Smooth muscle cell (in vitro differentiated cells): ENCODE measurements around the gene LAMA1. TPM values are rescaled to one million over a fixed set of nuclear protein-coding genes. Genes with fewer than 3 reads are reported as not detected.

ENCODE experiments used
- DNase-seq: peaks from one replicate; lab custom pipeline; 2025; ENCODE audit not compliant: unreplicated experiment; lab: John Stamatoyannopoulos, UW
- H2AFZ ChIP-seq: fragments of 200-600 bp; sonication (generic); 2 replicates; pipeline ENCODE4 v1.6.0; 2016; ENCODE audit warnings: antibody characterized with exemption, low read depth, mild to moderate bottlenecking
- H3F3A ChIP-seq: fragments of 200-600 bp; sonication (generic); 2 replicates; pipeline ENCODE4 v1.6.0; 2017; ENCODE audit warnings: antibody characterized with exemption, low read depth
- H3K27ac ChIP-seq: fragments of 200-600 bp; sonication (generic); 2 replicates; pipeline ENCODE4 v1.5.1; 2016; ENCODE audit warnings: low read depth, mild to moderate bottlenecking
- H3K27me3 ChIP-seq: fragments of 200-600 bp; sonication (generic); 2 replicates; pipeline ENCODE4 v1.6.1; 2016; ENCODE audit warnings: low read depth, mild to moderate bottlenecking
- H3K36me3 ChIP-seq: fragments of 200-600 bp; sonication (generic); 2 replicates; pipeline ENCODE4 v1.5.1; 2016; ENCODE audit warnings: low read depth
- H3K4me1 ChIP-seq: fragments of 200-600 bp; sonication (generic); 2 replicates; pipeline ENCODE4 v1.5.1; 2016; ENCODE audit warnings: low read depth
- H3K4me2 ChIP-seq: fragments of 200-600 bp; sonication (generic); 2 replicates; pipeline ENCODE4 v1.6.0; 2016; ENCODE audit warnings: mild to moderate bottlenecking
- H3K4me3 ChIP-seq: fragments of 200-600 bp; sonication (generic); 2 replicates; pipeline ENCODE4 v1.5.1; 2016; ENCODE audit warnings: mild to moderate bottlenecking
- H3K79me2 ChIP-seq: fragments of 200-600 bp; sonication (generic); 2 replicates; pipeline ENCODE4 v1.6.0; 2016; ENCODE audit warnings: low read depth, mild to moderate bottlenecking
- H3K9ac ChIP-seq: fragments of 200-600 bp; sonication (generic); 2 replicates; pipeline ENCODE4 v1.6.0; 2016; ENCODE audit warnings: low read depth
- H3K9me3 ChIP-seq: fragments of 200-600 bp; sonication (generic); replicated peaks from 2 replicates; pipeline ENCODE4 v1.5.1; 2016; ENCODE audit warnings: low read depth
- H4K20me1 ChIP-seq: fragments of 200-600 bp; sonication (generic); 2 replicates; pipeline ENCODE4 v1.6.0; 2016; ENCODE audit warnings: low read depth
- WGBS: methylation state at CpG from one replicate; pipeline ENCODE4 v1.1.7; 2016; ENCODE audit warnings: low lambda C conversion rate; 5-methylcytosine and 5-hydroxymethylcytosine counted together
- polyA plus RNA-seq: library from polyadenylated mRNA; unstranded; fragments of >200 nt; fragmentation: Nextera tagmentation; extraction: Ambion mirVana; gene quantifications from 2 replicates; pipeline ENCODE4 v1.2.1, GENCODE V29; 2016
- total RNA-seq: library from RNA; depleted of rRNA; stranded (reverse); fragments of >200 nt; gene quantifications from 2 replicates; pipeline ENCODE4 v1.2.3, GENCODE V29; 2014
- TF ChIP-seq, protein P1 (sequence below): fragments of 200-600 bp; sonication (generic); IDR thresholded peaks from 2 replicates; pipeline ENCODE4 v1.5.1; 2017; ENCODE audit warnings: borderline replicate concordance, mild to moderate bottlenecking, antibody characterized with exemption; ENCODE audit not compliant: insufficient read depth, poor library complexity, severe bottlenecking

Gene LAMA1
- total and polyA plus RNA-seq, 2 experiments from 2014 or later, result 6.7 to 9.7 TPM

DNA sequence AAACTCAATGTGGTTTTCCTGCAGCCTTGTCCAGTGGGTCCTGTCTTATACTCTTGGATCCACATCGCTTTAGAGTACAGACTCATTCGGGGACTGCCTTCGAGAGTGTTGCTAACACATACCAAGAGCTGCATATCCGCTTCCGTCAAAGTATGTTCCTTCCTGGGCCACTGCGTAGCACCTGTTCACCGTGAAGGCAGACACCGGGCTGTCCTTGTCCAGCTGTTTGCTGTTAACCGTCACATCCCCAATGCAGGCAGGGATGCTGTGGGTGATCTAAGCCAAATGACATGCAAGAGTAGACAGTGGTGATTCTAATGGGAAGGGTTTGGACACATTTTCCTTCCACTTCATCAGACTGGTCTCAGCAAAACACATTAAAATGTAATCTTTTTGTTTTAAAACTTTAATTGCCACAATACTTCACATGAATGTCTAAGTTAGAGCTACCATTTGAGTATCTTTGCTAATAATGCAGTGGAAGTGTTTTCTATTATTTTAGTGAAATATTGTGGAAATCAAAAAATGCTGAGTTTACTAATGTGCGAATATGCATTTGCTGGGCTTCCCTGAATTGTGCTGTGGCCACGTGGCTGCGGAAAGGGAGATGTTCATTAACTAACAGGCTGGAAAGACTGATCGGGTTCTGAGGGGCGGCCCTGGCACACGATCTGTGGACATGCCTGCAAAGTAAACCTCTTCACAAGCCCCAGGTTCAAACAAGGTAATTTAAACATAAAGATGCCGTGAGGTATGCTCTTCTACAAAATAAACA is 169.1 kb downstream of the LAMA1 start:
- no peaks in the 10 kb centered on the region for H3K36me3 ChIP-seq
- H3K27ac ChIP-seq, result no peak overlapping the region
- H3K79me2 ChIP-seq, result no peaks in the 10 kb centered on the region
- no peaks in the 10 kb centered on the region for H3K9me3 ChIP-seq
- H3K27me3 ChIP-seq, result no peaks in the 10 kb centered on the region
- no peaks in the 10 kb centered on the region for H4K20me1 ChIP-seq
- no peak overlapping the region for H3K9ac ChIP-seq
- 96% methylated on average over 16 of the region's 16 CpGs for WGBS
- no peaks in the 10 kb centered on the region for H3F3A ChIP-seq
- TF ChIP-seq, protein P1, sequence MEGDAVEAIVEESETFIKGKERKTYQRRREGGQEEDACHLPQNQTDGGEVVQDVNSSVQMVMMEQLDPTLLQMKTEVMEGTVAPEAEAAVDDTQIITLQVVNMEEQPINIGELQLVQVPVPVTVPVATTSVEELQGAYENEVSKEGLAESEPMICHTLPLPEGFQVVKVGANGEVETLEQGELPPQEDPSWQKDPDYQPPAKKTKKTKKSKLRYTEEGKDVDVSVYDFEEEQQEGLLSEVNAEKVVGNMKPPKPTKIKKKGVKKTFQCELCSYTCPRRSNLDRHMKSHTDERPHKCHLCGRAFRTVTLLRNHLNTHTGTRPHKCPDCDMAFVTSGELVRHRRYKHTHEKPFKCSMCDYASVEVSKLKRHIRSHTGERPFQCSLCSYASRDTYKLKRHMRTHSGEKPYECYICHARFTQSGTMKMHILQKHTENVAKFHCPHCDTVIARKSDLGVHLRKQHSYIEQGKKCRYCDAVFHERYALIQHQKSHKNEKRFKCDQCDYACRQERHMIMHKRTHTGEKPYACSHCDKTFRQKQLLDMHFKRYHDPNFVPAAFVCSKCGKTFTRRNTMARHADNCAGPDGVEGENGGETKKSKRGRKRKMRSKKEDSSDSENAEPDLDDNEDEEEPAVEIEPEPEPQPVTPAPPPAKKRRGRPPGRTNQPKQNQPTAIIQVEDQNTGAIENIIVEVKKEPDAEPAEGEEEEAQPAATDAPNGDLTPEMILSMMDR, result no peak
- H3K4me2 ChIP-seq, result no peak overlapping the region
- no peak overlapping the region for H2AFZ ChIP-seq
- no peak for DNase-seq
- peaks cover 4% of the 10 kb centered on the region for H3K4me1 ChIP-seq
- H3K4me3 ChIP-seq, result no peak overlapping the region

GRCh38 chr18:6947338-6948030 is 170.1 kb downstream of the LAMA1 start:
- no peaks in the 10 kb centered on the region for H3K9me3 ChIP-seq
- 93% methylated on average over 10 of the region's 10 CpGs for WGBS
- H3K27ac ChIP-seq, result no peak overlapping the region
- TF ChIP-seq, protein P1, result no peak
- H3F3A ChIP-seq, result no peaks in the 10 kb centered on the region
- no peaks in the 10 kb centered on the region for H4K20me1 ChIP-seq
- H3K4me3 ChIP-seq, result no peak overlapping the region
- peaks cover 4% of the 10 kb centered on the region for H3K4me1 ChIP-seq
- no peaks in the 10 kb centered on the region for H3K36me3 ChIP-seq
- H2AFZ ChIP-seq, result no peak overlapping the region
- no peak overlapping the region for H3K4me2 ChIP-seq
- no peak for DNase-seq
- no peaks in the 10 kb centered on the region for H3K79me2 ChIP-seq
- no peaks in the 10 kb centered on the region for H3K27me3 ChIP-seq
- no peak overlapping the region for H3K9ac ChIP-seq

DNA sequence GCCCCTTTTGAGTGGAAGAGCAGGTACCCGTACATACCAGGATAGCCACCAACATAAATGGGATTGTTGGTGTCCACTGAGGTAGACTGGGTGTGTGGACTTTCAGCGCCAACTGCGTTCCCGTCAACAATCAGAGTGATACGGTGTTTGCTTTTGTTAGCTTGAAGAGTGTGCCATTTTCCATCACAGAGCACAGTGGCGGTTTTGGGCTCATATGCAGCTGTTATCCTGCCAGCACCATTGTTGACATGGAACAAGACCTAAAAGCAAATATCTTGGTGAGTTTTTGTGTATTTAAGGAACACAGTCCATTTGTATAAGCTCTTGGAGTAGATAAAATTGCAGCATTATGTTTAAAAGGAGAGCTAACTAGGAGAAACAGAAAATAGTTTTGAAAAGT is 174.5 kb downstream of the LAMA1 start:
- H3K9me3 ChIP-seq, result no peaks in the 10 kb centered on the region
- TF ChIP-seq, protein P1, result no peak
- 88% methylated on average over 6 of the region's 6 CpGs for WGBS
- no peaks in the 10 kb centered on the region for H3K27me3 ChIP-seq
- no peaks in the 10 kb centered on the region for H3F3A ChIP-seq
- H3K79me2 ChIP-seq, result no peaks in the 10 kb centered on the region
- H3K4me2 ChIP-seq, result no peak overlapping the region
- H3K27ac ChIP-seq, result no peak overlapping the region
- no peaks in the 10 kb centered on the region for H3K36me3 ChIP-seq
- H4K20me1 ChIP-seq, result no peaks in the 10 kb centered on the region
- H3K4me1 ChIP-seq, result no peaks in the 10 kb centered on the region
- H3K9ac ChIP-seq, result no peak overlapping the region
- no peak overlapping the region for H3K4me3 ChIP-seq
- DNase-seq, result no peak
- no peak overlapping the region for H2AFZ ChIP-seq
